ENCODE data around the gene EPS8.
"Not testable (repeated sequence)": the region's sequence is repeated elsewhere in the genome, so short reads cannot be mapped to it uniquely, and the experiment has no call there.

EPS8 gene

DNA sequence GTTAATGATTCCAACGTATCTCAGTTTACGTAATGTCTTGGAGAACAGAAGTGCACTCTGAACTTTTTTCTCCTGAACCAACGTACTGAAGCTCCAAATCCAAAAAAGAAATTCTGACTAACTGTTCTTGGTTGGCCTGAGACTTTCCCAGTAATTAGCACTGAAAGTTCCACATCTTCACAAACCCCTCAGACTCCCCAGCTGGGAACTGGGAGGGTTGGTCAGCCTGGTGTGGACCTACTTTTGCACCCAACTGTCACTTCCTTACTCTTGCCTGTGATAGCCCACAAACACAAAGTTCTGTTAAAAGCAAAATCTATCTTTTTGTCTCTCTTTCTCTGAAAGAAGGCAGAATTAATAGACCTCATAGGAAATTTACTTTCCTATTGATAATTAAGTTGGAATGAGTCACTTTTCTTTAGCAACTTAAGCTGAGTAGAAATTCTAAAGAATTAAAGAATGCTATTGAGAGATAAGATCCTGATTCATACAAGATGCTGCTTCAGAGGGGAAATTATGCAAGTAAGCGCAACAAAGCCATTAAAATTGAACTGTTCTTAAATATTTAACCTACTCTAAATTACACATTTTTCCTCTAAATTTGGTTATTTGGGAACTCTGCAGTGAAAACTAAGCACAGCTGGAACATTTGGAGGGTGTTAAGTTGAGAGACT, 155.0 kb downstream of the EPS8 start:
- no peak for DNase-seq

DNA sequence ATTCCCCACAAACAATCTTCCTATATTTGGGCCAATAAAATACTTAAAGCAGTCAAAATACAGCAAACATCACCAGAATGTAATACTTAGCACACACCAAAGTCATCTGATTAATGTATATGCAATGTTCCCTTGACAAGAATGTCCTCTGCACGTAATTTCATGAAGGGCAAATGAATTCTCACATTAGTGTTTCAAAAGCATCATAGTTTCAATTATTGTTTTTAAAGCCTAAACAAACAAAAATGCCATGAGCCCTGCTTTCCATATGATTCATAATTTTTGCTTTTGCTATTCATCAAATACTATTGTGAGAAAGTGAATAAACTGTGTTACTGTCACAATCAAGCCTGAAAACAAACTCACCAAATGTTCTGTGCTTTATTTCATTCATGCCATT, 156.0 kb downstream of the EPS8 start:
- DNase-seq = no peak

DNA sequence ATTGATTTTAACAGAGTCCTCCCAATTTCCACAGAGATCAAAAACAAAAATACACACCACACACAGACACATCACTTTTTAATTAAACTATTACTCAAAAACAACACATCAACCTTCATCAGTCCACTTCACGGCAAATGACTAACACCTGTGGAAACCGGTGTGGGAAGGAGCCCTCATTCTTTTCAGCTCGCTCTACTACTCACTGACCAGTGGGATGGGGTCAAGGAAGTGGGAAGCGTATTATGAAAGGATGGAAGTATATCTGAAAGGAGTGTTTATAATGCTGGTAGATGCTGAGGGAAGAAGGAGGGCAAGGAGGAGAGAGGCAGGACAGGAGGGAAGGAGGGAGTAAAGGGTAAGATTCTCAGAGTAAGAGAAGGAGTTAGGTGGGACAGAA, 156.5 kb downstream of the EPS8 start:
- DNase-seq = no peak

DNA sequence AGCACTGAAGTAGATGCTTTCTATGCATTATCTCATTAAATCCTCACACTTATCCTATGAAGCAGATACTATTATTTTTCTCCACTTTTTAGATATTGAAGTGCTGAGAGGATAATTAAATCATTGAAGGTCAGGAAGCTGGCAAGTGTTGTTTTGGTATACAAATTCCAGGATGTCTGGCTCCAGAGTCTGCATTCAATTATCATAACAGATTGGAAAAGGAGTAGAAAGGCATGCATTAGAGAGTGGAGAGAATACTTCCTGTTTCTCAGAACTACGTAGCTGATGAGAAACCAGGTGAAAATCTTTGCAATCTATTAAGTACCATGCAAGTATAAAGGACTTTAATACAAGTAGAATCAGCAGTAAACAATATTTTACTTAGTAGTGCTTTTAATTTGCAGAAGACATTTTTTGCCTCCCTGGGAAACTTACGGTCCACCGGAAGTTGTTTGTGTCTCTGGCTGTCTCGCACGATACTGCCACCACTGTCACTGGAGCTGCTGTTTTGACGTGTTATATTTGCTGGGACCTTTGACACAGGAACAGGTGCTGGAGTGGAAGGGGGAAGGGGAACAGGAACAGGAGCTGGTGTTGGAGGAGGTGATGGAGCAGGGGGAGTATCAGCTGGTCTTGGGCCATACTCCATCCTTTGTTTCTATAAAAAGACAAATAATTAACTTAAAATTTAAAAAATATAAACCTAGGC, 158.0 kb downstream of the EPS8 start:
- DNase-seq = no peak

DNA sequence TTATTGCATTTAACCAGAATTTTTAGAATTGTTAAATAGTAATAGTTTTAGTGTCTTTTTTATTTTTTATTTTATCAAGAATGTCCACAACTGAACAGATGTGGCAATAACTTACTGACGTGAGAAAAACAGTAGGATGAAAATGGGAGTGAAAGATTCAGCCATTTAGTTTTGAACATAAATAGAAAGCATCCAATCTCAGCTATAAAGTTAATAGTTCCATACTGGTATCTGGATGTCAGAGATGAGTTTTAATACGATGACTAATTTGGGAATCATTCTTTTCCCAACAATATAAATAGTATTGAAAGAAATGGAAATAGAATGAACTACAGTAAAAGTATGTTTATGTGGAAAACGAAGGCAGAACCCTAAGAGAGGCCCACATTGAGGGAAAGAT, 159.4 kb downstream of the EPS8 start:
- no peak for DNase-seq

DNA sequence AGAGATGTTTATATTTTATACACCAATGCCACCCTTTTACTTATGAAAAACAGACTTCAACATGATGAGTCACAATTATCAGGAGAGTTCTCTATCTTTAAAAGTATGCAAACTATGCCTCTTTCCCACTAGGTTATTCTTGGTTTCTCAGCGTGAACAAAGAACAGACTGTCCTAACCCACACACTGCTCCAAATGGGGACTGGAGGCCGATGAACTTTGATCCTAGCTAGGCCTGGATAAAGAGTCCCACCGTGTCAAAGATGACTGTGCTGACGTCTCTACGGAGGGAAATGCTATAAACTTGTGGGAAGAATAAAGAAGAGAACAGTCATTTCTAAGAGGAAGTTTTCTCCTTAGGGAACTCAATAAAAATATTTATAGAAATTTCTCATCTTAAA, 160.1 kb downstream of the EPS8 start:
- no peak for DNase-seq

DNA sequence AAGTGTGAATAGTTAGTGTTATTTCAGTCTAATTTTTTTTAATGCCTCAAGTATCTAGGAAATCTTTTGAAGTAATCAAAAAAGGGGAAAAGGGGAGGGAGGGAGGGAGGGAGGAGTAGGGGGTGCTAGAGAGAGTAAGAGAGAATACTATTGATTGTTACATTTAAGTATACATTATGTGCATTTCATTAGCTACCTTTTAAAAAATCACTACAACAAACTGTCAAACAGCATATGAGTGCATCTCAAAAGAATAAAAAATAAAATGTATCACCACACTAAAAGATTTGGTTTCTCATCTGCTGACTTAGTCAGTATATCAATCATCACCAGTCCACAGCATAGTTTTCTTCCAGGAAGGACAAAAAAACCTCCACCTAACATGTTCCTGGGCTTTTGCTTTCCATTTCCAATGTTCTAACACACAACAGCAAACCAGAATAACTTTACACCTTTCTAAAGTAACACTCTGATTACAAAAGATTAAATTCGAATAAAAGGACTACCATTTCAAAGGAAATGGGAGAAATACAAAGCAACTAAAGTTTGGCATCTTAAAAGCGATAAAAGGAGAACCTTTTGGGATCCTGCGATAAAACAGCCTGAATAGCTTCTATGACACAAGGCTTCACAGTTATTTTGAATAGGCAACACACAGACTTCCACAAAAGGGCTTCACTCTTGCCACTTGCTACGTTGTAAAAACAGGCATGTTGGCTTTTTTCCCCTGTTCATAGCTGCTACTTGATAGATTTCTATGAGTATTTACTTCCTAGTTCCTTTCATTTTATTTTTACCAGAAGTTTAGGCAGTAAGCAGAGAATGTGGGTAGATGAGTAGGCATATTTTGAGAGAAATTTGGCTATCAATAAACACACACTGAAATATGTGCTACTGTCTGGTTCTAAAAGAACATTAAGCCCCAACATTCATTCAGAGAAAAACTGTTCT, 160.9 kb downstream of the EPS8 start:
- no peak for DNase-seq

DNA sequence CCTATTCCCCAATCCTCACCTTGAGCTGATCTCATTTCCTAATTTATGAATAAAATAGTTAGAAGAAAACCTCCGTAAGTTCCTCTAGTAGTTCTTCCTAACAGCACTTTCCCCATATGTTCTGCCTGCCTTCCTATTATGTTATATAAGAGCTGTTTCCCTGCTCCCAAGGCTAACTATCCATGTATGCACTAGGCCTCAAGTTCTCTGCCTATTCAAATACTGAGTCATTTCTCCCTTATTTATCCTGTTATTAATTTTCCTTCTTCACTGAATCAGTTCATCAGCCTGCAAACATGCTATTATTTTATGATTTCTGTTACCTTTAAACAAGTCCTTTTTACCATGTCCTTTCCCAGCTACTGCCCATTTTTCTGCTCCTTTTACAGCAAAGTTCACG, 164.1 kb downstream of the EPS8 start:
- DNase-seq = no peak

DNA sequence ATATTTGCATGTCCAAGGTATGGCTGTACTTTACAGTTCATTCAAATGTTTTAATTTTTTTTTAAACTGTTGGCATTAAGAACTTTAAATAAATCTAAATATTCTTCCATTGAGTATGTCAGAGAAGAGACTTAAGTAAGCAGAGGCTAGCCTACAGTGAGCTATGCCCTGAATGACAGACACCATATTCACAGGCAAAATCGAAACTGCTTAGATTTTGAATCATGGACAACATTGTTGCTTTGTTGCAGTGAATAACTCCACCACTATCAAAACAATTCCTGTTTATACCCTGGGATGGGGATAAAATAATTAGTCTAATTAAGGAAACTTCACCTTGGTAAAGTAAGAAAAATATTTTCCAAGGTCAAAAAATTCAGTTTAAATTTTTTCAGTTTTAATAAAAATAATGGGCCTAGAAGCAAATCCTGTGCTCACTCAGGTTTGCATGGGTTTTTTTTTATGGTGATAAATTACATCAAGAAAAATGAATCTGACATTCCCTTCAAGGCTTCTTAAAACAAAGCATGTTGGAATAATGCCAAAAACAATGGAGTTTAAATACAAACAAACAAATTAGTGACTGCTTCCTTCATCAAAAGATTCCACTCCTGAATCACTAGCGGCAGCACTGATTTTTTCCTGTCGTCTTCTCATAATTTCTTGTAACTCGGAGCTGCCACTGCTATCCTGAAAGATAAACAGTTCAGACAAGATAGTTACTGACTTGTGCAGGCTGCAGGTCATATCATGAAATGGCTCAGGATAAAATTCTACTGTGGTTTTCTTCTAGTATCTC, 168.2 kb downstream of the EPS8 start:
- DNase-seq = no peak

DNA sequence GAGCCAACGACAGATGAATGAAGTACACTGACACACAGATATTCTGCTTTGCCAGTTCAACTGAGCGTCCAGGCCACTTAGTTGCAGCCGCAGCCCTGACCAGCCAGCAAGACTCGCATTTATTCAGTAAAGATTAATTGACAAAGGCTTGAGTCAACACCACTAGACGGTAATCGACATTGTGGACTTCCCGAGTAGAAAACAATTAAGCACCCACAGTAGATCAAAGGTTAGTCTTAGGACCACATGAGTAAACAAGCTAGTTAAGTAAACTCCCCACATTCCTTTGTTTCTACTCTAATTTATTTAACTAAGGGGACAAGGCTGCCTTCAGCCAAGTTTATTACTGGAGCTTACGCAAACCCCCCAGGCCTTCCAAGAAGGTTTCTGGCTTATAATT, 172.7 kb downstream of the EPS8 start:
- not testable (repeated sequence) for DNase-seq

DNA sequence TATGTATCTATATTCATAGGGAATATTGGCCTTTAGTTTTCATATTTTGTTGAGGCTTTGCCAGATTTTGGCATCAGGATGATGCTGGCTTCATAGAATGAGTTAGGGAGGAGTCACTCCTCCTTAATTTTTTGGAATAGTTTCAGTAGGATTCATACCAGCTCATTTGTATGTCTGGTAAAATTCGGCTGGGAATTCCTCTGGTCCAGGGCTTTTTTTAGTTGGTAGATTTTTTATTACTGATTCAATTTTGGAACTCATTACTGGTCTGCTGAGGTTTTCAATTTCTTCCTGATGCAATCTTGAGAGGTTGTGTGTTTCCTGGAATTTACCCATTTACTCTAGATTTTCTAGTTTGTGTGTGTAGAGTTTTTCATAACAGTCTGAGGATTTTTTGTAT, 175.2 kb downstream of the EPS8 start:
- DNase-seq = no peak

DNA sequence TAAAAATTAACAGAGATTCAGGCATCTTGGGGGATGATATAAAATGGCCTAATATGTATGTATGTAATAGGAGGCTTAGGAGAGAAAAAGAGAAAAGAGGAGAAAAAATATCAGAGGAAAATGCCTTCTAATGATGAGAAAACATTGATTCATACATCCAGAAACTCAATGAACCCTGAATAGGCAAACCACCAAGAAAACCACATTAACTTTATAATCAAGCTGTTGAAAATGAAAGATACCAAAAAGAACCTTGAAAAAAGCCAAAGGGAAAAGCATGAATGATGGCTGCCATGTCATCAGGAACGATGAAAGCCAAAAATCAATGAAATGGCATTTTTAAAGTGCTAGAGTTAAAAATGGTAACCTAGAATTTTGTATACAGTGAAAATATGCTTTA, 180.2 kb downstream of the EPS8 start:
- DNase-seq = no peak

DNA sequence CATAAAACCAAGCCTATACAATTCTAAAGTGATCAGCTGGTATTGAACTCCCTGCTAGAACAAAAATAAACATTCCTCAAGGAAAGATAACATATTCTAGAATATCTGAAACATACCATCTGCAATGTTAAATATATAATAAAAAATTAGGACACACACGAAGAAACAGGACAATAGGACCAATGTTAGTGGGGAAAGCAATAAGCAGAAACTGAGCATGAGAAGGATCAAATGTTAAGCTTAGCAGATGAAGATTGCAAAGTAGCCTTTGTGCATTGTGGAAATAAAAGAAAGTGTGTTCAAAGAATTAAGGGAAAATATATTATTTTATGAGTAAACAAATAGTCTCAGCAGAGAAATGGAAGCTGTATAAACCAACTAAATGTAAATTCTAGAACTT, 180.8 kb downstream of the EPS8 start:
- no peak for DNase-seq

DNA sequence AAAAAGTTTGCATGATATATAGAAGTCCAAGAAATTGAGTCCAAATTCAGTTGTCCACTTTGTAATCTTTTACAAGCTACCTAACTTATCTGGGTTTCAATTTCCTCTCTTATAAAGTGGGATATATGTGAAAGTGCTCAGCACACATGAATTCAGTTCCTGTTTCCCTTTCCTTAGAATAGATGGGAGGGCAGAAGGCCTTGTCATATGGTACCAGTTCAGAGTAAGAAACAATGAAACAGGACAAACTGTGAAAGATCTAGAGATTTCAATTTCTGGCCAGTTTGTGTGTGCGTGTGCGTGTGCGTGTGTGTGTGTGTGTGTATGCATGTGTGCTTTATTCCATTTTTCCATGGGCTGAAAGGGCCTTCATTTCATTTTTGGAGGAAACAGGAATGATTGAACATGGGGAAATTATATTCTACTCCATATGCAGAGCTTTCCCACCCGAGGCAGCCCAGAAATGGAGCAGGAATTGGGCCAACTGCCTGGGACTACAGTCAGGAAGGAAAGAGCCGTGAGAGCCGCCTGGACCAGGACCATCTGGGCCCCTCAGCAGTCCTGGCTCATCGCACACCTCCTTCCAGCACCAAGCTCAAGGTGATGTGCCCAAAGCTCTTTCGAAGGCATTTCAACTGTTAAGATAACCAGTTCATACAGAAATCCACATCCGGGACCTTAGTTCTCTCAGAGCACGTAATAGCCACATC, 183.2 kb downstream of the EPS8 start:
- DNase-seq = peak in 1 of 2 experiments; percentile 1

DNA sequence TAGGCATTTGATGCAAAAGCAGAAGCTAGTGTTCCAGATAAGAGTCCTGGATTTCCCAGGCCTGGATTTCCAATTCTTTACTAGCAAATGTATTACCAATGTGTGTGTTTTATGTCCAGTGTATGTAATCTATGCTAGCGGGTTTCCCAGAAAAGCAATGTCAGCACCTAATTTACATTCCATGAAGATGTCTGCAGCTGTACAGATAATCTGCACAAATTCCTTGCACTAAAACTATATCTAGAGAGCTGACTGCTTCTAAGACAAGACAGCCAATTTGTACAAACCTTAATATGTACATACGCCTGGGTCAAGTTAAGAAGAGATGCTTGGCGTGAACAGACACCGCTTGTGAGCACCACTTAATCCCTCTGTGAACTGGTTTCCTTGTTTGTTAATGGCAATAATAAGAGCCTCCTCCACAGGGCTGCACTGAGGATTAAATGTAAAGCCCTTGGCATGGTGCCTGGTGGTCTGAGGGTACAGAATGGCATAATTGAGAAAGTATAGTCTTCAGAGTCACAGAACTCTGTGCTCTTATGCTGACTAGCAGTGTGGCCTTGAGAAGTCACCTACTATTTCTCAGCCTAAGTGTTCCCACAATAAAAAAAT, 185.6 kb downstream of the EPS8 start:
- DNase-seq = no peak

DNA sequence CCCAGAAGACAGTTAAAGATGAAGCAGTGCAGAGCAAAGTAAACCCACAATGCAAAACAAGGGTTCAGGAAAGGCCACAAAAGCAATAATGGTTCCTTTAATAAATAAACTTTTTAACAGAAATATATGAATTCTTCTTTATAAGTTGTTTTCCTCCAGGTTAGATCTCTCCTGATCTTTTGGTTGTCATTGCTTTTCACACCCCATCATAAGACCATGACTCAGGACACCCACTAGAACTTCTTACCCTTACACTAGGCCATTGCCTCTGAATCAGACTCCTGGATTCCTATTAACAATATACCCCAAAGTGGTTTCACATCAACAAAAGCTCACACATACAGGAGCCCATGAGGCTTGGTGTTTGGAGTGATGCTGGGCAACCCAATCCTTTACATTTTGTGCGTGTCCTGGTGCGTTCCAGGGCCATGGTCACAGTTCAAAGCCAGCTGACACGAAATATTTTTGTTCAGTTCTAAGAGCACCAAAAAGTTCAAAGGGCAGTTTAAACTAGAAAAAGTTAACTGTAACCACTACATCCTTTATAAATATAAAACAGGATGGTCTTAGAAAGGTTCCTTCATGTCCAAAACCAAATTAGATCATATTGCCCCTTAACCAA, 187.0 kb downstream of the EPS8 start:
- DNase-seq = no peak

DNA sequence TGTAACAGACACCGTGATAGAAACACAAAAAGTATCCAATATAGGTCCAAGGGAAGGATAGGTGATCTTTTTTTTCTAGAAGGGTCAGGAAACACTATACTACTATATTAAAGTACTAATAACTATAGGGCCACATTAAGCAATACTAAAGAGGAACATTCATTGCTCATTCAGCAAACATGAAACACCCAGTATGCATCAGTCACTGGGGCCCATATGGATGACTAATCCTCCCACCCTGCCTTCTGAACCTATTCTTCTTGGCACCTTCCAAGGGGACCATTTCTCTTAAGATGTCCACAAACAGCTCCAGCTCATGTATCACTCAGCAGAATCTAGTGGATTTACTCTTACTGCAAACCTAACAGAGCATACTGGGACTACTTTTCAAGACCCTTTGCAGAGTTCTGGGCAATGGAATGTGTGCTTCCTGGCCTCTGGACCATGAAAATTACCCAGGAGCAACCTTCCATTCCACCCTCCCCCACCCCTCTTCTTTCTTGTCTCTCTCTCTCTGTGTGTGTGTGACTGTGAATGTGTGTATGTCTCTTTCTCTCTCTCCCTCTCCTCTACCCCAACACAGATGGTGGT, 187.9 kb downstream of the EPS8 start:
- no peak for DNase-seq

DNA sequence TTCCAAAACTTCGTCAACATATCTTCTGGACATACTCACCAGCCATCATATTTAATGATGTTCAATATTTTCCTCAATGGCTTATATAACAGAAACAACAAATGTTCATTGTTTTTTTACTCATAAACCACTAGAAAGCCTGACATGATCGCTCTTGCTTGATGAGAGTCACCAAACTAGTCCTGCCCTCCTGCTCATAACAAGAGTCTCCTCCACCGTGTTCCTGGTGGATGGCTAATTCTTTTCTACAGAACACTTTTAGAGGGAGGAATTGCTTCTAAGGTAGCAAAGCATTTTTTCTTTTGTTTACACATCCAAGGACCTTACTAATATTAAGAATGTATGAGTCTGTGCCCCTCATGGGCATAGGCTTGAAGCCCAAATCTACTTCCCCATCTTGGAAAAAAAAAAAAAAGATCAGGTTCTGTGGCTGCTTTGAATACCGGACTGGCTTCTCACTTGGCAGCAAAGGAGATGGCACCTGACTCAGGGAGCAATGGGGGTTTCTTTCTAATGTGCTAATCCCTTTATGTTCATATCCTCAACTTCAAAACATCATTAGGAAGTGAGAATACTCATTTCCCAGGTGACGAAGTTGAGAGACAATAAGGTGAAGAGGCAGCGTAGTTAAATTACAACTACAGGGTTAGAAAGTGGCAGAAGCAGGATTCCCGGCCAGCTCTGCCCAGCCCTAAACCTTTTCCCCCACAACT, 188.8 kb downstream of the EPS8 start:
- no peak for DNase-seq

DNA sequence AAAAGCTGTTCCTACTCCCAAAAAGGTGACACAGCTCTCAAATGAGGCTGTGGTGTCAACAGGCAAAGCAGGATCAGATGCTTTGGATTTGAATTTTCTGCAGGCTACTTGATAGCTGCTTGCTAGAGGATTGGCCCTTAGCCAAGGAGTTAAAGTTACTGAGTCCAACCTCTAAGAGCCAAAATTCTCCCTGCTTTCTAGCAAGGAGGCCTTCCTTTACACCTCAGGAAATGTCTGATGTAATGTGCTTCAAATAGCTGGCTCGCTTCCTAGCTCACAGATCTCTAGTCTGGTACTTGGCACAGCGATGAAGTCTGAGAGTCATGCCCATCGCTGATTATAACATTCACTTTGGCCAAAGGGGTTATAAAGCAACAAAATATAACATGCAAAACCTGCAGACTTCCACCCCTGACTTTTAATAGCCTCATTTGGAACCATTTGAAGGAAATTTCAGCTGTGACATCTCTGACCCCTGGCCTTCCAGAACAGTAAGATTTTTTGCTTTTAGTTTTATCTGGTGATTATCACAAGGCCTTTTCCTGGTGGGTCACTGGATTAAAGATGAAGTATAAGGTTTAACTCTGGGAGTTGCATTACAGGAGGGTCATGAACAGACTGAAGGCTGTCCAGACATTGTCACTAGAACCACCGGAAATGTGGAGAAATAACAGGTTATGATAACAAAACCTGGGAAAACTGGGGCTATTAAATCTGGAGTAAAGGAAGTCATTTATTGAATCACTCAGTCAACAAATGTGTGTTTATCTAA, 189.7 kb downstream of the EPS8 start:
- DNase-seq = no peak

Data from Kasumi-1 (cell line).